Keratinocyte (primary cell): Measurements from ENCODE around the gene FLT3LG.

Source experiments
- EZH2 ChIP-seq: IDR thresholded peaks from one replicate; pipeline ENCODE4 v1.6.1; 2012; ENCODE audit warnings: inconsistent platforms, mild to moderate bottlenecking, low read length, moderate library complexity
- TF ChIP-seq, protein P1 (sequence below), 3 experiments: IDR thresholded peaks in 1 of 3; conservative IDR thresholded peaks in 1 of 3; optimal IDR thresholded peaks in 1 of 3; 2 replicates in 2 of 3; 3 replicates in 1 of 3; pipeline versions ENCODE3 to v1.5.1; 2011; ENCODE audit warnings: low read length in 3 of 3, mild to moderate bottlenecking in 3 of 3, moderate library complexity in 2 of 3, control low read depth in 1 of 3, inconsistent platforms in 1 of 3; ENCODE audit not compliant: insufficient read depth in 2 of 3; ENCODE audit errors: extremely low read depth in 1 of 3

DNA sequence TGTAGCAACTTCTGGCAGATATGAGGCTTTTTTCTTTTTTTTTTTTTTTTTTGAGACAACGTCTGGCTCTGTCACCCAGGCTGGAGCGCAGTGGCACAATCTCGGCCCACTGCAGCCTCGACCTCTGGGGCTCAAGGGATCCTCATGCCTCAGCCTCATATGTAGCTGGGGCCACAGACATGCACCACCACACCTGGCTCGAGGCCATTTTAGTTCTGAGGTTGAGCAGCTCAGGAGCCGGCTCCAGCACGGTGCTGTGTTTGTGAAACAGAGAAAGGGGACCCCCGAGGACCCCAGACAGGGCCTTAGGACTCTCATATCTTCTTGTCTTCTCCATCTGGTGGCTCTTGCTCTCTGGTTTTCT, 3.4 kb upstream of the FLT3LG start:
- TF ChIP-seq, protein P1, sequence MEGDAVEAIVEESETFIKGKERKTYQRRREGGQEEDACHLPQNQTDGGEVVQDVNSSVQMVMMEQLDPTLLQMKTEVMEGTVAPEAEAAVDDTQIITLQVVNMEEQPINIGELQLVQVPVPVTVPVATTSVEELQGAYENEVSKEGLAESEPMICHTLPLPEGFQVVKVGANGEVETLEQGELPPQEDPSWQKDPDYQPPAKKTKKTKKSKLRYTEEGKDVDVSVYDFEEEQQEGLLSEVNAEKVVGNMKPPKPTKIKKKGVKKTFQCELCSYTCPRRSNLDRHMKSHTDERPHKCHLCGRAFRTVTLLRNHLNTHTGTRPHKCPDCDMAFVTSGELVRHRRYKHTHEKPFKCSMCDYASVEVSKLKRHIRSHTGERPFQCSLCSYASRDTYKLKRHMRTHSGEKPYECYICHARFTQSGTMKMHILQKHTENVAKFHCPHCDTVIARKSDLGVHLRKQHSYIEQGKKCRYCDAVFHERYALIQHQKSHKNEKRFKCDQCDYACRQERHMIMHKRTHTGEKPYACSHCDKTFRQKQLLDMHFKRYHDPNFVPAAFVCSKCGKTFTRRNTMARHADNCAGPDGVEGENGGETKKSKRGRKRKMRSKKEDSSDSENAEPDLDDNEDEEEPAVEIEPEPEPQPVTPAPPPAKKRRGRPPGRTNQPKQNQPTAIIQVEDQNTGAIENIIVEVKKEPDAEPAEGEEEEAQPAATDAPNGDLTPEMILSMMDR (optimal IDR thresholded peaks at IDR 0.05 in 1 of 3, IDR thresholded peaks at IDR 0.05 in 1 of 3, conservative IDR thresholded peaks at IDR 0.05 in 1 of 3; ENCODE audit: extremely low read depth in 1 of 3, insufficient read depth in 2 of 3, low read length in 3 of 3): no peak
- no peak for TF ChIP-seq EZH2
